ACHN (cell line): Measurements from ENCODE around the gene GRIA1.
A peak's percentile ranks its signal among the peaks of the same experiment; 100 is the strongest.

Source experiments
- DNase-seq: peaks from one replicate; pipeline ENCODE4 v3.0.0-alpha.2; 2015
- in situ Hi-C: cut with HindIII; loops from 2 replicates; pipeline ENCODE4 v1.10.0; 2017; ENCODE audit warnings: low sequenced_read_pairs, low pct_ligation_motif_present, low pct_unique_long_range_greater_than_20kb

GRIA1 gene

DNA sequence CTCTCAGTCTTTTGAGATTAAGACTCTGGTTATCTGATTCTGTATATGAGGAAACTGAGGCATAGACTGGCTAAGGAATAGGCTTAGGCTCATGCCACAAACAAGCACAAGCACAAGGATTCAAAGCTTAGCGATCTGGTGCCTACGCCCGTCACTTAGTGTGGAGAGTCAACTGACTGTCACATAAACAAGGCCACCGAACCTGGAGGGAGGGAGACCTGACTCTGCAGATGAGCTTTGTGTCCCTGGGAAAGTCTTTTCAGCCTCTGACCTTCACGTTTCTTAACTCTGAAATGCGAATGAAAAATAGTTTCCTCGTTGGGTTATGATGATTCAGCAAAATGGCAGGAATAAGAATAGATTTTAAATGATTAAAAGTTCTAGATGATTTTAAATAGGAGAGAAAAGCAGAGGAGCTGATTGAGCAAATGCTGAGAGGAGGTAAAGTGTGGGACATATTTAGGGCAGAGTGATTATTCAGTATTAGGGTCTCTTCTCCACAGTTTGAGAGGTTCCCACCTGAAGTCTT is 135.4 kb downstream of the GRIA1 start:
- in situ Hi-C loops = no loop called here
- DNase-seq = no peak

GRCh38 chr5:153626836-153627235 is 136.4 kb downstream of the GRIA1 start:
- in situ Hi-C loops = no loop called here
- DNase-seq = no peak

- DNase-seq = peak; percentile 90
- in situ Hi-C loops = no loop called here
Measured at GRCh38 chr5:153629027-153629895, 138.8 kb downstream of the GRIA1 start.

GRCh38 chr5:153630546-153630945 is 140.1 kb downstream of the GRIA1 start:
- DNase-seq = no peak
- in situ Hi-C loops = no loop called here

DNA sequence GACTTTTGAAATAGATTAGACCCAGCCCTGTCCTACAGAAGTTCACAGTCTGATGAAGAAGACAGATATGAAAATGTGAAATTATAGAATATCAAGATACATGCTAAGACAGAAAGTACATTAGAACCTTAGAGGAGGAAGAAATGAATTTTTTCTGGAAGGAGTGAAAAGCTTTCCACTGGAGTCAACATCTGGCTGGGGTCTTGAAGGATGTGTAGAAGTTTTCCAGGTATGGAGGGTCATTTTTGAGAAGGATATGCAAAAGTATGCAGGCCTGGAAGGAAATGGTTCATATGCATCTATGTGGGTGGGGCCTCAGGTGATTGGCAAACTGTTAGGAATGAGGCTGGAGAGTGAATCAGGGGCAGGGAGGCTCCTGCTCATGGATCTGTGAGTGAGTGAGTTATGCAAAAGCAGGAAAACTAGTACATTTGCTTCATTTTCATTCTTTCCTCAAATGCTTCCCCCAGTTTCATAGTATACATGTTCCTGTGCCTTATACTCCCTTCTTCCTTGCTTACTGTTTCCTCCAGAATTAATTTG is 142.3 kb downstream of the GRIA1 start:
- in situ Hi-C loops = no loop called here
- no peak for DNase-seq

GRCh38 chr5:153636670-153637451 is 146.4 kb downstream of the GRIA1 start:
- no peak for DNase-seq
- in situ Hi-C loops = no loop called here

DNA sequence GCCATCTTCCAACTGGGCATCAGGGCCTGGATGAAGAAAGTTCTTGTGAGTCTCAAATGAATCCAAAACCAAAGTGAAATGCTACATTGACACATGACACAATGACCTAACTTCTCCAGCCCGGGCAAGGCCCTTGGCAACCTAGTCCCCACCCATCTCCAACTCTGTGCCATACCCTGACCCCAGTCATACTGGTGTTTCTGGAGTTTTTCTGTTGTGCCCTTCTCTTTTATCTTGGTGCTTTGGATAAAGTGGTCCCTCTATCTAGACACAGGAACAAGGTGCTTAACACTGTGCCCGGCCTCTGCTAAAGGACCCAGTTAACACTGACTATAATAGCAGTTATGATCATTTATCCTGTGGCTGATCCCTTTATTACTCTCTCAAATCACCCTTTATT is 149.8 kb downstream of the GRIA1 start:
- in situ Hi-C loops = no loop called here
- DNase-seq = no peak

DNA sequence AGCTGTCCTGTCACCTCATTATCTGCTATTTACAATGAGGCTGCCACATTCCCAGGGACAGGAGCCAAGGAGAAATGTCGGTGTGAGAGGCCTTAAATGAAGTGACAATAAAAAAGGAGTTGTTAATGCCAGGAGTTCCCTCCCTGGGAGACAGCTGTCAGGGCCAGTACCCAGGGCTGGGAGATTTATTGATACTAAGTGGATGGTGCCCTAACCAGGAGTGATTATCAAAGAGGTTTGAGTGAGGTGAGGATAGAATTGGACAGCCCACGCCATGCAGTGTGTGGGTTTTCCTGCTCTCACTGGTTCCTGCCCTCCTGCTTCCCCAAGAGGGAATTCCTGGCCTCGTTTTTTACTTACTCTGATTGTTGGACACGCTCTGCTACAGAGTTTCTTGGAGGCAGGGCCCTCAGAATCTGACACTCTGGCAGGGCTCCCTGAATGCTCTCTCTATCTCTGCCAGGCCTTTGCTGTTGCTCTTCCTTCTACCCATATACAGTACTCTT is 150.8 kb downstream of the GRIA1 start:
- DNase-seq = no peak
- in situ Hi-C loops = no loop called here

DNA sequence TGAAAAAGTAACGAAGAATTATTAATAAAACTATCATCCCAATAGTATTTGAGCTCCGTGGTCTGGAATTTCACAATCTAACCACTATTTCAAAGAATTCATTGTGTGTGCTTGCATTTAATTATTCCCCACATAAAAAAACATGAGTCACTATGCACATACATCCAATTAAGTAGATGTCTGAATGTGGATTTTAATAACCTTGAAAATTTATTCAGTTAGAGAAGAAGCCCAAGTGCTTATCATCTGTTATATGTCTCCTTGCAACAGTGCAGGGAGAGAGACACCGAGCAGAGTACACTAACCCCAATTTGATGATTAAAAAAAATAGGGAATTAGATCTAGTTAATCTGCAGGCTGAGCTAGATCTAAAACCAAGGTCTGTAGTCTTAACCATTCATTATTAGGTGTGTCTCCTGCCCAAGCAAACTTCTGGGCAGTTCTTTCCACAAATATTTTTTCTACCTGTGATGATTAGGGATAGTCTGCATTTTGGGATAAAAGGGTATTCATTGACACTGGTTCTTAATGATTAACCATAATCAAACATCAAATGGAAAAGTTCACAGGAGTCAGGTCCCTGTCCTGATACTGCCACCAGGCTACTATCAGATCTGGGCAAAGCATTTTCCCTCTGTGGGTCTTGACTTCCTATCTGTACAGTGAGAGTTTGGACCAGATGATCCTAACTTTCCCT is 164.2 kb downstream of the GRIA1 start:
- in situ Hi-C loops = no loop called here
- DNase-seq = no peak

DNA sequence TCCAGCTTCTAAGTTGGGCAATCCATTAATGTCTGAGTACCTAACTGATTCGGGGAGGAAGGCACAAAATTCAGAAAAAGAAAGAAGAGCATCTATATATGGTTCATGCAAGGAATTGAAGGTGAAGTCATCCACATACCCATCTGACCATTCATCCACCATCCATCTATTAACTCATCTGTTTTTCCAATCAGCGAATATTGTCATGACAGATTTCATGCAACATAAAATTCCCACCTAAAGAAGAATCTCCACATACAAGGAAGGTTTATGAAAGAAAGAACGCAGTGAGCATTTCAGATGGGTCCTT is 164.7 kb downstream of the GRIA1 start:
- in situ Hi-C loops = no loop called here
- no peak for DNase-seq

DNA sequence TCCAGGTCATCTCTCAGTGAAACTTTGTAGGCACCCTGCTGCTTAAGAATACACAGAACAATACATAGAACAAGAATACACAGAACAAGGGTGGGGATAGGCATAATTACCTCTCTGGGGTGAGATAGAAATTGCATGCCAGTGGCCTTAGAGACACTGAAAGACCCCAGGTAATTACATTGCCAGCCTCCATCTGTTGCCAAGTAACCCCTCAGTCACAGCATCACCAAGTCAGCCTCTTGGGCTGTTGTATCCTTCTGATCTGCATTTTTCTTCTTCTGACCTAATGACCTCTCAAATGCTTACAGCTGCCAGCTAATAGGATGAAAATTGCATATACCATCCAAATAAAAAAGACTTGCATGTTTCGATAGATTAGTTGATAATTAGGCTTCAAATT is 167.7 kb downstream of the GRIA1 start:
- in situ Hi-C loops = no loop called here
- DNase-seq = no peak

DNA sequence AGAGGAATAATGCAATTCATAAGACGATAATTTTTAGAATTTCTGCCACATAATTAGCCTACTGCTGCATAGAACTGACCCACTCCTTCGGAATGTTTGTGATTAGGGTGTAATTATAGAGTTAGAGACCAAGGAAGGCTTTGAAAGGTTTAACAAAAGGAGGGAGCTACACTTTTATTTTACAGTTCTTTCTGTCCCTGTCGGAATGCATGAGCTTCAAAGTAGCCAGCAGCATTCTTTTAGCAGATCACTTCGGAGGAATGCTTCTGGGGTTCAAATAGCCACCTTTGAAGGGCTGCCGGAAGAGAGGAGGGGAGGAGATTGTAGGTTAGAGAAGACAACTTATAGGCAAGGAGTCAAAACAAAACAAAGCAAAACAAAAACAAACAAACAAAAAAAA is 168.1 kb downstream of the GRIA1 start:
- in situ Hi-C loops = no loop called here
- no peak for DNase-seq

DNA sequence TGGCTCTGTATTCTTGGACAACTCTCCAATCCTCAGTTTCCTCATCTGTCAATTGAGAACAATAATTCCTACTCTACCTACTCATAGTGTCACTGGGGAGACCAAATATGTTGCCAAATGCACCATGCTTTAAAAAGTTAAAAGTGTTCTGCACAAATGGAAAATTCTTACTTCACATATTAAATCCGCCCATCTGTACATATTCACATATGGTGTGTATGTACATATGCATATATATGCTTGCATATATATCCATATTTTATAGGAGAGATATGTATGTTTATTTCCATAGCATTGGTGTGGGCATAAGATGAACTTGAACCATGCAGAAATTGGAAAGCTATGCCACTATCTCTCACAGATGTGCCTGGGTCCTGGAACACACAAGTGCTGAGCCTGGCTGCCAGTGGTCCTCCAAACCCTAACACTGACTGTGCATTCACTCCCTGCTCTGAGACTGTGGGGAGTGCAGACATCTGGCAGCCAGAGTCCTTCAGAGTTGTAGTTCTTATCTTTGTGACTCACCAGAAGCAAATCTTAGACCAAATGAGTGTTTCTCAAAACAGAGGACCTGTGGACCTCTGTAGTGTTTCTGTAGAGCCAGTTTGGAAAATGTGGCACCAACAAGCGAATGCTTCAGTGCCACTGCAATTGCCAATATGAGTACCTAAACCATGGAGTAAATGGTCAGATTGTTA is 168.7 kb downstream of the GRIA1 start:
- DNase-seq = no peak
- in situ Hi-C loops = no loop called here

- no peak for DNase-seq
- in situ Hi-C loops = no loop called here
Measured at GRCh38 chr5:153660919-153661318, 170.4 kb downstream of the GRIA1 start.

- DNase-seq = no peak
- in situ Hi-C loops = no loop called here
Measured at GRCh38 chr5:153661897-153662296, 171.4 kb downstream of the GRIA1 start.

- in situ Hi-C loops = no loop called here
- no peak for DNase-seq
Measured at GRCh38 chr5:153670101-153670500, 179.6 kb downstream of the GRIA1 start.

DNA sequence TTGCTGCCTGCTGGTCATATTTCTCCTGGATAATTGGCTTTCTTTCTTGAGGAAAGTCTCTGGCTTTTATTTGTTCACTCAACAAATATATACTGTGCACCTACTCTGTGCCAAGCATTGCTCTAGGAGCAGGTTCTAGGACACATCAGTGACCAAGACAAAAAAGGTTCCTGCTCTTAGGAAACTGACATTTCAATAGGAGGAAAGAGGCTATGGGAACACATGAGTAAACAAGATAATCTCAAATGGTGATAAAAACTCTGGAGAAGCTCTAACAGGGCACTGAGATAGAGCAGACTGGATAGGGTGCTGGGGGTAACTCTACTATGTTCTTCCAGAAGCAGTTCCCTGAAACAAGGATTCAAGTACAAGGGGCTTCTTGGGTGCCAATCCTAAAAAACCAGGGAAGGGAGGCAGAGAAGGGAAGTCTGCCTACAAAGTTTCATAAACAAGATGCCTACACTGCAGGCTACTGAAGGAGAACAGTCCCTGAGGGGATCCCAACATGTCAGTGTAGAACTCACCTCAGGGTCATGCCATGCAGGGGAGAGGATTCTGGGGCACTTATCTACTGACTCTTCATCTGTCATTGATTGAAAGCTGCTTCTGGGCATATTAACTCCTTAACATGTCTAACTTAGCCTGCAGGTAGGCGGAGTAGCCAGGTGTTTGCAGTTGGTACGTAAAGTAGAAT is 181.3 kb downstream of the GRIA1 start:
- DNase-seq = no peak
- in situ Hi-C loops = no loop called here
